SIG-M5 (cell line): ENCODE data around the gene DNAH11.

ENCODE experiments used
- DNase-seq: peaks from one replicate; lab custom pipeline; 2025; lab: John Stamatoyannopoulos, UW

The DNAH11 gene

GRCh38 chr7:21886396-21886795 lies 343.6 kb downstream of the DNAH11 start:
- DNase-seq = no peak

DNA sequence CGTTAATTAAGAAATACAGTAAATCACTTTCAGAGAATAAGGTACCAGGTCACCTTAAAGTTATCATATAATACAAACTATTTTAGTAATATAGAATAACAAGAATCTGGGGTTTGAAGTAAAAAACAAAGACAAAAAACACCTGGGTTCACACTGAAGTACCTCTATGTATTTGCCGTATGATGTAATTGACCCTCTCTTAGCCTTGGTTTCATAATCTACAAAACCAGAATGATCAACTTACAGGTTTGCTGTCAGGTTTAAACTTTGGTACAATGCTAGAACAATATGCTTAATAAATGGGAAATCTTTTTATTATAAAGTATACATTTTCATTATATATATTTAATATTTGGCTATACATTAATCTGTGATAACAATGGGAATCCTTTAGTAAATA lies 344.5 kb downstream of the DNAH11 start:
- DNase-seq = no peak

- DNase-seq = no peak
Measured at GRCh38 chr7:21887779-21888178, 344.9 kb downstream of the DNAH11 start.

GRCh38 chr7:21891291-21891690 lies 348.5 kb downstream of the DNAH11 start:
- no peak for DNase-seq

- no peak for DNase-seq
Measured at GRCh38 chr7:21893401-21893800, 350.6 kb downstream of the DNAH11 start.

- DNase-seq = no peak
Measured at GRCh38 chr7:21898265-21898930, 355.6 kb downstream of the DNAH11 start.

DNA sequence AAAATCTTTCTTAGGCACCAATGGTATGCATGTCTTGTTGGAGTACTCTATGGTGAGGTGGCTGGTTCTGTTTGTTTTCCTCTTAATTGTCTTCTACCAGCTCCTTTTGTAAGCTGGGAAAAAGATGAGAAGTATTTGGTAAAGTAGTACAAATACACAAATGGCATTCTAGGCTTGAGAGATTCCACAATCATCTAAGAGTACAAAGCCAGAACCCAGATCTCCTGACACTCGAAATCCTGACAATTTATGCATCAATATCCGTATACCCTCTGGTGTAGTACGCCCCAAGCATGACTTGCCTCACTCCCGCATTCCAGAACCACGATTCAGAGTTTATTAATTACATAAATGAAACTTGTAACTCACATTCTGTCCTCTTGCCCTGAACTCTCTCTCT lies 359.4 kb downstream of the DNAH11 start:
- DNase-seq = no peak

- no peak for DNase-seq
Measured at GRCh38 chr7:21903020-21903786, 360.4 kb downstream of the DNAH11 start.

DNA sequence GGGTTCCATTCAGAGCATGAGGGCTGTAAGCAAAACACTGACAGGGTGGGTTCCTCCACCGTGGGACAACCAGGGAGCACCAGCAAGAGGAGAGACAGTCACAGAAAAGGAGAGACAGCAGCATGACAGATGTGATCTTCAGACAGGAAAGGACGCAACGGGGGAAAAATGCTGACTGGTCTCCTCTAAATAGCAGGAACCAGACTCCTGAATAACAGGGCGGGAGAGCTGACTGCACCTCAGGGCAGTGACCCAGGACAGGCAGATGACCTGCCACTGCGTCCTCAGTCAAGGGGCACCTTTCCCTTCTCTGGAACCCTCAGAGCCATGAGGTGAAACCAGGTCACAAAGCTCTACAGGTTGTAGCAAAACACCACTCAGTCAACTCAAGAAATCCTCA lies 365.9 kb downstream of the DNAH11 start:
- DNase-seq = no peak

DNA sequence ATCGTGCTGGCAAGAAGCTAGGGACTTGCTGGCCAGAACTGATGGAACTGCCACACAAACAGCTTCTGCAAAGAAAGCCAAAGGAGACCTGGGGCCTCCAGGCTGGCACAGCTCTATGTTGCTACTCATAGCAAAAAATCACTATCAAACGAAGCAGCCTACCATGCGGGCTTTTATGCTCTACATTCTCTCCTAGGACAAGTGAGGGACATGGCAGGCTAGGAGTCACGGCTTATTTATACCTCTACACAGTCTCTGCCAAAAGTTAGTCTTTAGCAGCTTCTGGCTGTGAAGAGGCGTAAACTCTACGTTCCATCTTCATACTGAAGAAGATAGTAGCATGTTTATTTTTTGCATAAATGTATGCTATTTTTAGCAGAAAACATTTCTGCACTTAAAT lies 367.4 kb downstream of the DNAH11 start:
- no peak for DNase-seq

GRCh38 chr7:21911341-21911875 lies 368.6 kb downstream of the DNAH11 start:
- DNase-seq = no peak

GRCh38 chr7:21912305-21912704 lies 369.5 kb downstream of the DNAH11 start:
- DNase-seq = no peak

DNA sequence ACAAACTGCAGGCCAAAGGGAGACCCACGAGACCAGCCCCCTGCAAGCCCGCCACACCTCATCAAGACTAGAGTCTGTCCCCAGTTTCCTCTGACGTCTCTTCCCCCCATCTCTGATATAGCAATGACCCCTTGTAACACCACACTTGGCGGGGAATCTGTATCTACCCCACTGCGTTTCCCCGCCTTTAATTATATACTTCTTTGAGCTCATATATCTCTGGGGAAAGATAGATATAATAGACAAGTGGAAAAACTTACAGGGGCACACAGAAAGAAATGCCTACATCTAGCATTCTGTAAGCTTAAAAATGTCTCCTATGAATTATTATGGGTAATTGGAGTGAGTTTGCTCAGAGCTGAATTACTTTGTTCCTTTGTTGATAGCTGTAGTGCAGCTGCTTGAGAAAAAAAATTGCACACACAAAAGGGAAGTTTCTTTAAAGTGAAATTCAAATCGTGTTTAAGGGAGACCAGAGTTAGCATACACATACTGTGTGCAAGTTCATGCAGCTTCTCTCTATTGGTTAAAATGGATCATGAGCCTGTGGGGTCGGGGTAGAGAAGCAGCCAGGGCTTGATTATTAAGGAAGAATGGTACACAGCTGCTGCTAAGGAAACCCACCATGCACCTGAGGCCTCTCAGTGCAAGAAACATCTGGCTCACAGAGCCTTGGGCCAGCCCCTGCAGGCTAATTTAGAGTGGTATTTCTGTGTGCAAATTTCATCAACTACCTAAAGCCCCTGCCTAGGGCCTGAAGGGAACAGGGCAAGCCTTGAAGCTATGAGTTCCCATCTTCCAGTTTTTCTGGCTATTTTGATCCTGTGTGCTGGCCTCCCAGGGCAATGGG lies 370.3 kb downstream of the DNAH11 start:
- no peak for DNase-seq

DNA sequence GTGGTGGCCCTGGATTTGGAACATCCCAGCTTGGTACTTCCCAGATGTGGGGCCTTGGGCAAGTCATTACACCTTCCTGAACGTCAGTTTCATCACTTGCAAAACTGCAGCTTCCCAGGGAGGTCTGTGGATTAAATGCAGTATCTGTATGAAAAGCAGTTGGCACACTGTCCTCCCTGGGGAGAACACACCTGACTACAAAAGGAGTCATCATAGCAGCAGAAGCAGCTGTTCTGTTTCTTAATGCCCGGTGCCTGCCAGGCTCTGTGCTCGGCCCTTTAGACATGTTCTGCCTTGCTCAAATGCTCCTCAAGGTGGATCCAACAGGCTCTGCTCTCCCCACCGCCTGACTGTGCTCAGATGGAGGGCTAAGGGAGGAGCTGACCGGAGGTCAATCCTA lies 371.8 kb downstream of the DNAH11 start:
- DNase-seq = no peak

- DNase-seq = no peak
Measured at GRCh38 chr7:21915140-21915539, 372.3 kb downstream of the DNAH11 start.

GRCh38 chr7:21916176-21916575 lies 373.3 kb downstream of the DNAH11 start:
- no peak for DNase-seq

- no peak for DNase-seq
Measured at GRCh38 chr7:21916629-21917028, 373.8 kb downstream of the DNAH11 start.

- DNase-seq = no peak
Measured at GRCh38 chr7:21918216-21918615, 375.4 kb downstream of the DNAH11 start.

DNA sequence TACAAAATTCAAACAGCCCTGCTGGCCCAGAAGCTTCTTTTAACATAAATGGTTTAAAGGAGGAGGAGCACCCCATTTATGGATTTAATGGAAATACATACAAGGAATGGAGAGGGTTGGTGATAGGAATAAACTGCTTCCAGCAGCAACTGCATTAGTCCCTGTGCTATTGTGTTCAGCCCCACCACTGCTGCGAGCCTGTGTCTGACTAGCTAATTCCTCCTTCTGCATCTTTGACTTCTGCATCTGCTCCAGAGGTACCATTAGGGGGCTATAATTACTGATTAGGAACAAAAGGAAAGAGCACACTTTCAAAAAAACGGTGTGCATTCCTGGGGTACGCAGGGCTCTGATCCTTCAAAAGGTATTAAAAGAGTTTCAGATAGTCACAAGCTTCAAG lies 378.1 kb downstream of the DNAH11 start:
- no peak for DNase-seq

DNA sequence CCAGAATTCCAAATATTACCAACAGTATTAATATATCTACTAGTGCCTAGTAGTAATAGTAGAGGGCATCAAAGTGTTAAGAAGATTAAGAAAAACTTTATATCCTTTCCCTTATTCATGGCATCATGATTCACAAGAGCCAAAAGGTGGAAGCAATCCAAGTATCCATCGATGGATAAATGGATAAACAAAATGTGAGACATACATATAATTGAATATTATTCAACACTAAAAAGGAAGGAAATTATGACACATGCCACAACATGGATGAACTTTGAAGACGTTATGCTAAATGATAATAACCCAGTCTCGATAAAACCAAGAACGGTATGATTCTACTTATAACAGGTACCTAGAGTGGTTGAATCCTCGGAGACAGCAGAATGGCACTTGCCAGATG lies 379.8 kb downstream of the DNAH11 start:
- no peak for DNase-seq

DNA sequence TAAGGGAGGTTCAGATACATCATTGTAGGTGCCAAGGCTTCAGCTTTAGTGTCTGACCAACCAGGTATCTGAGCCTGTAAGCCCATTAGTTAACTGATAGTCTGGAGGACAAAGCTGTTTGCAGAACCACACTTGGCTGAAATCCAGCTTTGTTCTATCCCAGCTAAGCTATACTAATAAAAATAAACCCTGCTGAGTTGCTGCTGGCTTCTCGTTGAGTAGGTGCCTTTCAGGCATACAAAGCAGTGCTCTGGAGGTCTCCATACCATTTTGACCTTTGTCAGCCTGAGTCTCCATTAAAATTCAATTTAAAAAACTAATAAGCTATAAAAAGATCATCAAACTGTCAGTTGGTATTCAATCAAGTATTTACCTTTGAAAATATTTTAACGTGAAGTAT lies 380.8 kb downstream of the DNAH11 start:
- no peak for DNase-seq

GRCh38 chr7:21926448-21926847 lies 383.6 kb downstream of the DNAH11 start:
- no peak for DNase-seq

DNA sequence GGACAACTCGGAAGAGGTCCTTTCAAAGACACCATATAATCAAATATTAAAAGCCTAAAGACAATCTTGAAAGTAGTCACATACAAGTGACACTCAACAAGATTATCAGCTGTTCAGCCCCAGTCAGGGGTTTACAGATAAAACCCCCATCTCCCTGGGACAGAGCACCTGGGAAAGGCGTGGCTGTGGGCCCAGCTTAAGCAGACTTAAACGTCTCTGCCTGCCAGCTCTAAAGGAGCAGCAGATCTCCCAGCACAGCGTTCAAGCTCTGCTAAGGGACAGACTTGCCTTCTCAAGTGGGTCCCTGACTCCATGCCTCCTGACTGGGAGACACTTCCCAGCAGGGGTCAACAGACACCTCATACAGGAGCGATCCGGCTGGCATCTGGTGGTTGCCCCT lies 384.9 kb downstream of the DNAH11 start:
- no peak for DNase-seq
